K562 (cell line): ENCODE results near the gene NOL12. TPM values are rescaled to one million over a fixed set of nuclear protein-coding genes. Genes with fewer than 3 reads are reported as not detected.

ENCODE experiments used
- ETV5 ChIP-seq: sonication (generic); formaldehyde crosslinking; IDR thresholded peaks from 2 replicates; pipeline ENCODE4 v1.4.0; 2020; ENCODE audit warnings: low read depth, mild to moderate bottlenecking, missing genetic modification reagents
- GABPA ChIP-seq: fragments of 200-800 bp; sonication (Bioruptor generic); conservative IDR thresholded peaks from 2 replicates; pipeline ENCODE4 v1.6.1; 2016; ENCODE audit warnings: low read depth, missing genetic modification characterization, missing compliant biosample characterization
- LCOR ChIP-seq: sonication (generic); formaldehyde crosslinking; IDR thresholded peaks from 2 replicates; pipeline ENCODE4 v1.8.0; 2022; ENCODE audit warnings: mild to moderate bottlenecking, missing genetic modification reagents
- MBD2 ChIP-seq: sonication (generic); IDR thresholded peaks from 2 replicates; pipeline ENCODE4 v1.6.1; 2016; ENCODE audit warnings: low read depth, borderline replicate concordance
- NR2C2 ChIP-seq, 2 experiments: fragments of 200-800 bp in 1 of 2; sonication (Bioruptor generic) in 1 of 2; sonication (generic) in 1 of 2; formaldehyde crosslinking in 1 of 2; IDR thresholded peaks; 2 replicates each; pipeline versions ENCODE4 v1.6.1 to v1.8.0; 2016 to 2022; ENCODE audit warnings: mild to moderate bottlenecking in 1 of 2, missing compliant biosample characterization in 1 of 2, missing genetic modification characterization in 1 of 2, missing genetic modification reagents in 1 of 2
- PHF21A ChIP-seq: fragments of 450-650 bp; IDR thresholded peaks from 2 replicates; pipeline ENCODE4 v1.6.1; 2017; ENCODE audit warnings: low read depth, borderline replicate concordance
- RBM34 ChIP-seq: fragments of 200-400 bp; formaldehyde crosslinking; IDR thresholded peaks from 2 replicates; pipeline ENCODE4 v1.6.1; 2018; ENCODE audit warnings: low read length, borderline replicate concordance; ENCODE audit not compliant: insufficient read depth
- ZFP1 ChIP-seq: fragments of 450-650 bp; formaldehyde crosslinking; IDR thresholded peaks from 2 replicates; pipeline ENCODE4 v1.4.0; 2020; ENCODE audit warnings: mild to moderate bottlenecking, mixed read lengths
- ZNF134 ChIP-seq: fragments of 250-450 bp; sonication (Bioruptor Pico); conservative IDR thresholded peaks from 2 replicates; pipeline ENCODE4 v1.4.0; 2020
- ZNF224 ChIP-seq: sonication (generic); formaldehyde crosslinking; IDR thresholded peaks from 2 replicates; pipeline ENCODE4 v1.8.0; 2022; ENCODE audit warnings: mild to moderate bottlenecking, missing genetic modification reagents
- ZNF24 ChIP-seq: fragments of 450-650 bp; IDR thresholded peaks from 2 replicates; pipeline ENCODE4 v1.6.1; 2016
- ZNF77 ChIP-seq: fragments of 250-450 bp; sonication (Bioruptor Pico); IDR thresholded peaks from 2 replicates; pipeline ENCODE4 v1.5.0; 2020
- polyA plus RNA-seq, 8 experiments: library from polyadenylated mRNA; depleted of rRNA in 4 of 8; stranded (reverse) in 5 of 8; unstranded in 3 of 8; fragments of >200 nt; fragmentation: Nextera tagmentation in 2 of 8; fragmentation: Illumina TruSeq in 1 of 8; extraction: Ambion mirVana in 2 of 8; extraction: Trizol in 1 of 8; gene quantifications; 2 replicates each; pipeline versions ENCODE4 v1.2.1 to v1.2.3, GENCODE V29; 2011 to 2014; ENCODE audit warnings: inconsistent platforms in 1 of 8, missing spikeins in 1 of 8
- total RNA-seq, 7 experiments: library from RNA; depleted of rRNA in 6 of 7; stranded (reverse); fragments of >200 nt in 6 of 7; fragmentation: Illumina TruSeq in 2 of 7; extraction: Trizol in 2 of 7; gene quantifications; 2 replicates each; pipeline versions ENCODE4 v1.2.1 to v1.2.3, GENCODE V29; 2011 to 2021; ENCODE audit warnings: low replicate concordance in 1 of 7
- TF ChIP-seq, protein P1 (sequence below): fragments of 450-650 bp; IDR thresholded peaks from 2 replicates; pipeline ENCODE4 v1.6.1; 2016; ENCODE audit warnings: borderline replicate concordance
- TF ChIP-seq, protein P2 (sequence below), 2 experiments: fragments of 450-650 bp in 1 of 2; sonication (generic) in 1 of 2; formaldehyde crosslinking in 1 of 2; IDR thresholded peaks; 2 replicates each; pipeline versions ENCODE4 v1.7.1 to v1.9.0; 2016 to 2022; ENCODE audit warnings: inconsistent platforms in 1 of 2, mild to moderate bottlenecking in 1 of 2, missing genetic modification reagents in 1 of 2

The NOL12 gene
- total and polyA plus RNA-seq, 9 of the 15 experiments (the other 6 are each of a cell fraction or from before 2014, with no cell fraction given): 2.8 to 40.9 (median 28.5) TPM

DNA sequence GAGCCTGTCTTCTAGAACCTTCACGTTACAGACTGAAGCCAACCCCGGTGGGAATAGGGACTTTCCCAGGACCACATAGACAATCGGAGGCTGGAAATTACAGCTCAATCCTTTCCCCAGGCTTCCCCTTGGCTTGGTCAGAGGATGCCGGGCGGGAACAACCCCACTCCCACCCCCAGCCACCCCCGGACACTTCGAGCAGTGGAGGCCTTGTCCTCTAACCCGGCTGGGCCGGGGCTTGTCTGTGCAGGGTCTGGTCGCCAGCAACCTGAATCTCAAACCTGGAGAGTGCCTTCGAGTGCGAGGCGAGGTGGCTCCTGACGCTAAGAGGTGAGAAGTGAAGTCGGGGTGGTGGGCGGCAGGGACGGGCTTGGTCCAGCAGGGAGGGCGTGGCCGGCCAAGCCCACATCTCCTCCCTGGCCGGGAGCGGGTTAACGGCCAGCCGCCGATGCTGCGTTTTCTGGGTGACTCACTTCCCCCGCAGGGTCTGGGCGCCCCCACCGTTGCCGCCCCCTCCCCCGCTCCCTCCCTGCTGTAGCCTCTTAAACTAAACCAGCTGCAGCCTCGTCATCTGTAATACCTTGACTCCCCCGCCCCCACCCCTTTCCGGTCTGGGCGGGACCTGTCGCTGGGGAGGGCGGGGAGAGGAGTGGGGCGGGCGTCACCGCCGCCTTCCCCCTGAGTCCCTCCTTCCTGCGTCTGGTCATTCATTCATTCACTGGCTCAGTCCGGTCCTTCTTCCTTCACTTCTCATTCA is 9.2 kb upstream of the NOL12 start (continued):
- TF ChIP-seq NR2C2 (CRISPR knock-in tag; IDR thresholded peaks at IDR 0.05) (no peak), NR2C2 (tag; IDR thresholded peaks at IDR 0.05) (peak; percentile 40; the same call in 1 of the 2 replicates), ETV5 (CRISPR knock-in tag) (peak; percentile 92), ZNF24 (peak; percentile 99), ZNF224 (CRISPR knock-in tag) (no peak), PHF21A (no peak), LCOR (CRISPR knock-in tag) (no peak; the same call in 1 of the 2 replicates), RBM34 (no peak), ZNF134 (CRISPR knock-in tag) (no peak), ZFP1 (CRISPR knock-in tag) (no peak), MBD2 (no peak), ZNF77 (no peak), GABPA (tag) (peak; percentile 80)
- TF ChIP-seq, protein P1, sequence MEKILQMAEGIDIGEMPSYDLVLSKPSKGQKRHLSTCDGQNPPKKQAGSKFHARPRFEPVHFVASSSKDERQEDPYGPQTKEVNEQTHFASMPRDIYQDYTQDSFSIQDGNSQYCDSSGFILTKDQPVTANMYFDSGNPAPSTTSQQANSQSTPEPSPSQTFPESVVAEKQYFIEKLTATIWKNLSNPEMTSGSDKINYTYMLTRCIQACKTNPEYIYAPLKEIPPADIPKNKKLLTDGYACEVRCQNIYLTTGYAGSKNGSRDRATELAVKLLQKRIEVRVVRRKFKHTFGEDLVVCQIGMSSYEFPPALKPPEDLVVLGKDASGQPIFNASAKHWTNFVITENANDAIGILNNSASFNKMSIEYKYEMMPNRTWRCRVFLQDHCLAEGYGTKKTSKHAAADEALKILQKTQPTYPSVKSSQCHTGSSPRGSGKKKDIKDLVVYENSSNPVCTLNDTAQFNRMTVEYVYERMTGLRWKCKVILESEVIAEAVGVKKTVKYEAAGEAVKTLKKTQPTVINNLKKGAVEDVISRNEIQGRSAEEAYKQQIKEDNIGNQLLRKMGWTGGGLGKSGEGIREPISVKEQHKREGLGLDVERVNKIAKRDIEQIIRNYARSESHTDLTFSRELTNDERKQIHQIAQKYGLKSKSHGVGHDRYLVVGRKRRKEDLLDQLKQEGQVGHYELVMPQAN: no peak; the same call in 1 of the 2 replicates
- TF ChIP-seq, protein P2, sequence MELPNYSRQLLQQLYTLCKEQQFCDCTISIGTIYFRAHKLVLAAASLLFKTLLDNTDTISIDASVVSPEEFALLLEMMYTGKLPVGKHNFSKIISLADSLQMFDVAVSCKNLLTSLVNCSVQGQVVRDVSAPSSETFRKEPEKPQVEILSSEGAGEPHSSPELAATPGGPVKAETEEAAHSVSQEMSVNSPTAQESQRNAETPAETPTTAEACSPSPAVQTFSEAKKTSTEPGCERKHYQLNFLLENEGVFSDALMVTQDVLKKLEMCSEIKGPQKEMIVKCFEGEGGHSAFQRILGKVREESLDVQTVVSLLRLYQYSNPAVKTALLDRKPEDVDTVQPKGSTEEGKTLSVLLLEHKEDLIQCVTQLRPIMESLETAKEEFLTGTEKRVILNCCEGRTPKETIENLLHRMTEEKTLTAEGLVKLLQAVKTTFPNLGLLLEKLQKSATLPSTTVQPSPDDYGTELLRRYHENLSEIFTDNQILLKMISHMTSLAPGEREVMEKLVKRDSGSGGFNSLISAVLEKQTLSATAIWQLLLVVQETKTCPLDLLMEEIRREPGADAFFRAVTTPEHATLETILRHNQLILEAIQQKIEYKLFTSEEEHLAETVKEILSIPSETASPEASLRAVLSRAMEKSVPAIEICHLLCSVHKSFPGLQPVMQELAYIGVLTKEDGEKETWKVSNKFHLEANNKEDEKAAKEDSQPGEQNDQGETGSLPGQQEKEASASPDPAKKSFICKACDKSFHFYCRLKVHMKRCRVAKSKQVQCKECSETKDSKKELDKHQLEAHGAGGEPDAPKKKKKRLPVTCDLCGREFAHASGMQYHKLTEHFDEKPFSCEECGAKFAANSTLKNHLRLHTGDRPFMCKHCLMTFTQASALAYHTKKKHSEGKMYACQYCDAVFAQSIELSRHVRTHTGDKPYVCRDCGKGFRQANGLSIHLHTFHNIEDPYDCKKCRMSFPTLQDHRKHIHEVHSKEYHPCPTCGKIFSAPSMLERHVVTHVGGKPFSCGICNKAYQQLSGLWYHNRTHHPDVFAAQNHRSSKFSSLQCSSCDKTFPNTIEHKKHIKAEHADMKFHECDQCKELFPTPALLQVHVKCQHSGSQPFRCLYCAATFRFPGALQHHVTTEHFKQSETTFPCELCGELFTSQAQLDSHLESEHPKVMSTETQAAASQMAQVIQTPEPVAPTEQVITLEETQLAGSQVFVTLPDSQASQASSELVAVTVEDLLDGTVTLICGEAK (IDR thresholded peaks at IDR 0.05): 0 out of 2 replicates have a peak, but pooled peaks have one; percentile 9
- TF ChIP-seq, protein P2 (CRISPR knock-in tag; IDR thresholded peaks at IDR 0.05): no peak
